Measurements from ENCODE around the gene IGFL1.
"Not testable (repeated sequence)": the region's sequence is repeated elsewhere in the genome, so short reads cannot be mapped to it uniquely, and the experiment has no call there.

The IGFL1 gene

DNA sequence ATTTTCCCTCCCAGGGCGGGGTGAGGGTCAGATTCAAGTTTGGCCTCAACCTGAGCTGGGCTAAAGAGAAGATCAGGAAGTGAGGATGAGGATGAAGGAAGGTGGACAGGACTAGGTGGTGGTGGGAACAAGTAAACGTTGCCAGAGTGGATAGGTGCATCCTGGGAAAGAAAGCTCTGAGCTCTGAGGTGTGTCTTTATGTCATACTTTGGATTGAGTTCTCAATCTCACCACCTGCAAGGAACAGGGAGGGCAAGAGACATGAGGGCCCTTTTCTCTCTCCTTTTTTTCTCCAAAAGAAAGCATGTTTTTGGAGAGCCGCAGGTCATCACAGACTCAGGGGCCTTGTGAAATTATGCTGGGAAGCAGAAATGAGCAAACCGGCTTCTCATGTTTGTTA is 38.2 kb upstream of the IGFL1 start:
- DNase-seq: peak in 1 of 2 donors; percentile 55
- no CpG with 5 or more reads among the region's 4 CpGs for WGBS (ENCODE audit: extremely low coverage, insufficient coverage, insufficient read length)
- H4K8ac ChIP-seq (ENCODE audit: low read depth, low read length): no peak overlapping the region
- H3K4me2 ChIP-seq (ENCODE audit: low read length): no peak overlapping the region
- H3K9me3 ChIP-seq (ENCODE audit: insufficient read depth, low read depth, low read length): no peaks in the 10 kb centered on the region
- no peak overlapping the region for H3K14ac ChIP-seq (ENCODE audit: low read length)
- H2BK120ac ChIP-seq (ENCODE audit: insufficient read depth, low read length, poor library complexity): no peak overlapping the region
- H3K79me2 ChIP-seq (ENCODE audit: control insufficient read depth, insufficient read depth, low read length, poor library complexity): no peaks in the 10 kb centered on the region
- no peak overlapping the region for H3K4ac ChIP-seq (ENCODE audit: low read depth, low read length)
- no peak overlapping the region for H2BK5ac ChIP-seq (ENCODE audit: low read depth, low read length, poor library complexity)
- H3K27me3 ChIP-seq (ENCODE audit: insufficient read depth, low read length): no peaks in the 10 kb centered on the region
- no peak overlapping the region for H3K4me3 ChIP-seq (ENCODE audit: low read depth, low read length)
- peaks cover 3% of the 10 kb centered on the region for H3K79me1 ChIP-seq (ENCODE audit: low read length)
- H4K91ac ChIP-seq (ENCODE audit: low read depth, low read length): no peak overlapping the region
- peak overlapping the region; percentile 2 for H2BK12ac ChIP-seq (ENCODE audit: low read length)
- H3K27ac ChIP-seq (ENCODE audit: low read depth, low read length): no peak overlapping the region
- H2AK5ac ChIP-seq (ENCODE audit: low read length): no peak overlapping the region
- H3K36me3 ChIP-seq (ENCODE audit: control insufficient read depth in 1 of 2, insufficient read depth in 2 of 2, low read length in 2 of 2): no peaks in the 10 kb centered on the region
- peaks cover 7 to 8% of the 10 kb centered on the region in 2 experiments for H3K4me1 ChIP-seq (ENCODE audit: control insufficient read depth in 1 of 2, insufficient read depth in 2 of 2, low read length in 2 of 2)
- no peak overlapping the region for H3K23ac ChIP-seq (ENCODE audit: low read length)
- H4K12ac ChIP-seq (ENCODE audit: low read depth, low read length): no peak overlapping the region
- no peak overlapping the region for H2AFZ ChIP-seq (ENCODE audit: insufficient read depth, low read length, poor library complexity)
- no peak overlapping the region for H3K18ac ChIP-seq (ENCODE audit: low read length)
- H3K9ac ChIP-seq (ENCODE audit: low read length): no peak overlapping the region

DNA sequence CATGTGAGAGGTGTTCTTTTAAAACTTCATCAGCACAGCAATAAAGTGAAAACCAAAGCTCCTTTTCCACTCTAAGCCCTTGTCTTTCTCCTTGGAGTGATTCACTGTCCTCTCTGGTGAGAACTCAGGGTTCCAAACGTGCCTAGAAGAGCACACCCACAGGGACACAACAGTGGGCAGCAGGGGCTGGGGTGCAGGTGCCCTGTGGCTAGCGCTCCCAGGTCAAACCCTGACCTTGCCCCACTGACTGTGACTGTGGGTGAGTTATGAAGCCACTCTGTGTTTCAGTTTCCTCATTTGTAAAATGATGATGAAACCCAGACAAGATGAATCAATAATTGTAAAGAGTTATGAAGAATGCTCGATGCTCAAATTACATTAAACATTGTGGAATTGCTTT is 37.6 kb upstream of the IGFL1 start:
- peak overlapping the region; percentile 55 for H2AK5ac ChIP-seq (ENCODE audit: low read length)
- no peak overlapping the region for H3K23ac ChIP-seq (ENCODE audit: low read length)
- peak overlapping the region; percentile 43 for H2BK5ac ChIP-seq (ENCODE audit: low read depth, low read length, poor library complexity)
- no peak overlapping the region for H3K4me2 ChIP-seq (ENCODE audit: low read length)
- peak overlapping the region; percentile 57 for H4K91ac ChIP-seq (ENCODE audit: low read depth, low read length)
- H4K12ac ChIP-seq (ENCODE audit: low read depth, low read length): no peak overlapping the region
- H3K9me3 ChIP-seq (ENCODE audit: insufficient read depth, low read depth, low read length): no peaks in the 10 kb centered on the region
- H3K4me1 ChIP-seq (ENCODE audit: control insufficient read depth in 1 of 2, insufficient read depth in 2 of 2, low read length in 2 of 2): peaks cover 4 to 7% of the 10 kb centered on the region in 2 experiments
- H2BK12ac ChIP-seq (ENCODE audit: low read length): peak overlapping the region; percentile 90
- no peak overlapping the region for H3K9ac ChIP-seq (ENCODE audit: low read length)
- H2BK120ac ChIP-seq (ENCODE audit: insufficient read depth, low read length, poor library complexity): peak overlapping the region; percentile 68
- no peak overlapping the region for H4K8ac ChIP-seq (ENCODE audit: low read depth, low read length)
- H3K4me3 ChIP-seq (ENCODE audit: low read depth, low read length): no peak overlapping the region
- peaks cover 3% of the 10 kb centered on the region for H3K79me1 ChIP-seq (ENCODE audit: low read length)
- no peak overlapping the region for H3K4ac ChIP-seq (ENCODE audit: low read depth, low read length)
- no peaks in the 10 kb centered on the region for H3K27me3 ChIP-seq (ENCODE audit: insufficient read depth, low read length)
- H3K79me2 ChIP-seq (ENCODE audit: control insufficient read depth, insufficient read depth, low read length, poor library complexity): no peaks in the 10 kb centered on the region
- no peak for DNase-seq
- H3K18ac ChIP-seq (ENCODE audit: low read length): no peak overlapping the region
- H3K14ac ChIP-seq (ENCODE audit: low read length): peak overlapping the region; percentile 47
- H2AFZ ChIP-seq (ENCODE audit: insufficient read depth, low read length, poor library complexity): no peak overlapping the region
- H3K27ac ChIP-seq (ENCODE audit: low read depth, low read length): no peak overlapping the region
- H3K36me3 ChIP-seq (ENCODE audit: control insufficient read depth in 1 of 2, insufficient read depth in 2 of 2, low read length in 2 of 2): no peaks in the 10 kb centered on the region
- WGBS (ENCODE audit: extremely low coverage, insufficient coverage, insufficient read length): no CpG with 5 or more reads among the region's 3 CpGs

DNA sequence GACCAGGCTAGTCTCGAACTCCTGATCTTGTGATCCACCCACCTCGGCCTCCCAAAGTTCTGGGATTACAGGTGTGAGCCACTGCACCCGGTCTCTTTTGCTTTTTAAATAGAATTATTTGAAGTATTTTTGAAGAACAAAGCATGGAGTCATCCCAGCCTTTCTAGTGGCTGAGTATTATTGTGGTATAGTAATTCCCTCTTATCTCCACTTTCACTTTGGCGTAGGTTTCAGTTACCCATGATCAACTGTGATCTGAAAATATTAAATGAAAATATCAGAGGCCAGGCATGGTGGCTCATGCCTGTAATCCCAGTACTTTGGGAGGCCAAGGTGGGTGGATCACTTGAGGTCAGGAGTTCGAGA is 36.9 kb upstream of the IGFL1 start:
- peak in 1 of 2 donors; percentile 60 for DNase-seq
- H3K79me1 ChIP-seq (ENCODE audit: low read length); H4K12ac ChIP-seq (ENCODE audit: low read depth, low read length); H3K4me3 ChIP-seq (ENCODE audit: low read depth, low read length); H2BK120ac ChIP-seq (ENCODE audit: insufficient read depth, low read length, poor library complexity); H3K18ac ChIP-seq (ENCODE audit: low read length); H4K8ac ChIP-seq (ENCODE audit: low read depth, low read length); H3K9me3 ChIP-seq (ENCODE audit: insufficient read depth, low read depth, low read length); H3K36me3 ChIP-seq (ENCODE audit: control insufficient read depth in 1 of 2, insufficient read depth in 2 of 2, low read length in 2 of 2); H2AK5ac ChIP-seq (ENCODE audit: low read length); H3K4me1 ChIP-seq (ENCODE audit: control insufficient read depth in 1 of 2, insufficient read depth in 2 of 2, low read length in 2 of 2); H3K4ac ChIP-seq (ENCODE audit: low read depth, low read length); H3K4me2 ChIP-seq (ENCODE audit: low read length); H3K23ac ChIP-seq (ENCODE audit: low read length); H3K79me2 ChIP-seq (ENCODE audit: control insufficient read depth, insufficient read depth, low read length, poor library complexity); H3K14ac ChIP-seq (ENCODE audit: low read length); H4K91ac ChIP-seq (ENCODE audit: low read depth, low read length); H3K27me3 ChIP-seq (ENCODE audit: insufficient read depth, low read length); H2BK12ac ChIP-seq (ENCODE audit: low read length); H2BK5ac ChIP-seq (ENCODE audit: low read depth, low read length, poor library complexity); H2AFZ ChIP-seq (ENCODE audit: insufficient read depth, low read length, poor library complexity); H3K9ac ChIP-seq (ENCODE audit: low read length): not testable (repeated sequence)
- H3K27ac ChIP-seq (ENCODE audit: low read depth, low read length): peak overlapping the region; percentile 31
- WGBS (ENCODE audit: extremely low coverage, insufficient coverage, insufficient read length): no CpG with 5 or more reads among the region's 5 CpGs

DNA sequence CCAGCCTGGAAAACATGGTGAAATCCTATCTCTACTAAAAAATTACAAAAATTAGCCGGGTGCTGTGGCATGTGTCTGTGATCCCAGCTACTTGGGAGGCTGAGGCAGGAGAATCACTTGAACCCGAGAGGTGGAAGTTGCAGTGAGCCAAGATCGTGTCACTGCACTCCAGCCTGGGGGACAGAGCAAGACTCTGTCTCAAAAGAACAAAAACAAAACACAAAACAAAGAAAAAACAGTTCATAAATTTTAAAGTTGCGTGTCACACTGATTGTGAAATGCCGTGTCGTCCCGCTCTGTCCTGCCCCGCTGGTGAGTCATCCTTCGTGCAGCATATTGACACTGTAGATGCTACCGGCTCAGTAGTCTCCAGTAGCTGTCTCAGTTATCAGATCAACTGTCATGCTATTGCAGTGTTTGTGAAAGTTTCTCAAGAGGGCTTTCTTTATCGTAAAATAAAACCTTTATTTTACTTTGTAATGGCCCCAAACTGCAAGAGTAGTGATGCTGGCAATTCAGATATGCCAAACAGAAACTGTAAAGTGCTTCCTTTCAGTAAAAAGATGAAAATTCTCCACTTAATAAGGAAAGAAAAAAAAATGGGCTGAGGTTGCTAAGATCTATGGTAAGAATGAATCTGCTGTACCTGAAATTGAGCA is 36.4 kb upstream of the IGFL1 start:
- no CpG with 5 or more reads among the region's 11 CpGs for WGBS (ENCODE audit: extremely low coverage, insufficient coverage, insufficient read length)
- Histone ChIP-seq H3K4me3 (ENCODE audit: low read depth, low read length) (no peak overlapping the region), H4K8ac (ENCODE audit: low read depth, low read length) (no peak overlapping the region)

More for the DNA sequence above, 36.4 kb upstream of the IGFL1 start:
- no peak overlapping the region for H2AK5ac ChIP-seq (ENCODE audit: low read length)
- H3K79me2 ChIP-seq (ENCODE audit: control insufficient read depth, insufficient read depth, low read length, poor library complexity): no peaks in the 10 kb centered on the region
- DNase-seq: peak; percentile 93 to 97
- H3K18ac ChIP-seq (ENCODE audit: low read length): no peak overlapping the region
- no peaks in the 10 kb centered on the region for H3K36me3 ChIP-seq (ENCODE audit: control insufficient read depth in 1 of 2, insufficient read depth in 2 of 2, low read length in 2 of 2)
- no peak overlapping the region for H2AFZ ChIP-seq (ENCODE audit: insufficient read depth, low read length, poor library complexity)
- no peak overlapping the region for H3K23ac ChIP-seq (ENCODE audit: low read length)
- peak overlapping the region; percentile 31 for H3K27ac ChIP-seq (ENCODE audit: low read depth, low read length)
- H2BK5ac ChIP-seq (ENCODE audit: low read depth, low read length, poor library complexity): no peak overlapping the region
- H3K9me3 ChIP-seq (ENCODE audit: insufficient read depth, low read depth, low read length): no peaks in the 10 kb centered on the region
- H3K4me2 ChIP-seq (ENCODE audit: low read length): no peak overlapping the region
- no peak overlapping the region for H2BK120ac ChIP-seq (ENCODE audit: insufficient read depth, low read length, poor library complexity)
- no peak overlapping the region for H3K9ac ChIP-seq (ENCODE audit: low read length)
- no peak overlapping the region for H4K91ac ChIP-seq (ENCODE audit: low read depth, low read length)
- H2BK12ac ChIP-seq (ENCODE audit: low read length): no peak overlapping the region
- no peaks in the 10 kb centered on the region for H3K27me3 ChIP-seq (ENCODE audit: insufficient read depth, low read length)
- no peak overlapping the region for H4K12ac ChIP-seq (ENCODE audit: low read depth, low read length)
- no peak overlapping the region for H3K4ac ChIP-seq (ENCODE audit: low read depth, low read length)
- H3K14ac ChIP-seq (ENCODE audit: low read length): no peak overlapping the region
- H3K79me1 ChIP-seq (ENCODE audit: low read length): peaks cover 3% of the 10 kb centered on the region
- peaks cover 7 to 10% of the 10 kb centered on the region in 2 experiments for H3K4me1 ChIP-seq (ENCODE audit: control insufficient read depth in 1 of 2, insufficient read depth in 2 of 2, low read length in 2 of 2)

Measured in trophoblast cell (in vitro differentiated cells and primary cell).